HG03521 (cell line): ENCODE measurements around the gene PHF21B.

Source experiments
- ATAC-seq: cut with Tn5 transposase; IDR thresholded peaks from one replicate; pipeline ENCODE4 v1.9.1; 2021; ENCODE audit warnings: mild to moderate bottlenecking, moderate library complexity; ENCODE audit not compliant: unreplicated experiment

Gene PHF21B

GRCh38 chr22:44991218-44991617 lies 18.6 kb downstream of the PHF21B start:
- no peak for ATAC-seq

GRCh38 chr22:44990810-44991209 lies 19.0 kb downstream of the PHF21B start:
- no peak for ATAC-seq

- no peak for ATAC-seq
Observed at GRCh38 chr22:44990328-44990727, 19.5 kb downstream of the PHF21B start.

- ATAC-seq = no peak
Observed at GRCh38 chr22:44988671-44989070, 21.1 kb downstream of the PHF21B start.

GRCh38 chr22:44986926-44987325 lies 22.9 kb downstream of the PHF21B start:
- no peak for ATAC-seq

GRCh38 chr22:44985906-44986527 lies 23.8 kb downstream of the PHF21B start:
- ATAC-seq = no peak

- ATAC-seq = no peak
Observed at GRCh38 chr22:44983878-44984482, 25.8 kb downstream of the PHF21B start.

GRCh38 chr22:44982445-44982844 lies 27.4 kb downstream of the PHF21B start:
- no peak for ATAC-seq

- ATAC-seq = no peak
Observed at GRCh38 chr22:44981857-44982256, 27.9 kb downstream of the PHF21B start.

- no peak for ATAC-seq
Observed at GRCh38 chr22:44979154-44979553, 30.7 kb downstream of the PHF21B start.

- no peak for ATAC-seq
Observed at GRCh38 chr22:44975427-44976262, 34.2 kb downstream of the PHF21B start.

- ATAC-seq = no peak
Observed at GRCh38 chr22:44974454-44974853, 35.4 kb downstream of the PHF21B start.

- no peak for ATAC-seq
Observed at GRCh38 chr22:44973829-44974228, 36.0 kb downstream of the PHF21B start.

- no peak for ATAC-seq
Observed at GRCh38 chr22:44972363-44973083, 37.3 kb downstream of the PHF21B start.

- ATAC-seq = no peak
Observed at GRCh38 chr22:44971651-44972362, 38.0 kb downstream of the PHF21B start.

GRCh38 chr22:44970291-44970690 lies 39.5 kb downstream of the PHF21B start:
- no peak for ATAC-seq

- ATAC-seq = no peak
Observed at GRCh38 chr22:44969817-44970216, 40.0 kb downstream of the PHF21B start.

- no peak for ATAC-seq
Observed at GRCh38 chr22:44968736-44969135, 41.1 kb downstream of the PHF21B start.

- no peak for ATAC-seq
Observed at GRCh38 chr22:44965171-44965570, 44.6 kb downstream of the PHF21B start.

- ATAC-seq = no peak
Observed at GRCh38 chr22:44964722-44965078, 45.1 kb downstream of the PHF21B start.
